ENCODE measurements around the gene MYBPC1. TPM values are rescaled to one million over a fixed set of nuclear protein-coding genes. Genes with fewer than 3 reads are reported as not detected.
"Not testable (repeated sequence)": the region's sequence is repeated elsewhere in the genome, so short reads cannot be mapped to it uniquely, and the experiment has no call there.

MYBPC1 gene
- total RNA-seq, 1 donor from 2014 or later, result not detected

GRCh38 chr12:101729842-101730241 is 135.1 kb downstream of the MYBPC1 start:
- DNase-seq (ENCODE audit: extremely low read depth, low read depth, low spot score), result no peak

- no peak for DNase-seq (ENCODE audit: extremely low read depth, low read depth, low spot score)
Observed at GRCh38 chr12:101732318-101732717, 137.5 kb downstream of the MYBPC1 start.

- DNase-seq (ENCODE audit: extremely low read depth, low read depth, low spot score), result no peak
Observed at GRCh38 chr12:101733166-101733565, 138.4 kb downstream of the MYBPC1 start.

DNA sequence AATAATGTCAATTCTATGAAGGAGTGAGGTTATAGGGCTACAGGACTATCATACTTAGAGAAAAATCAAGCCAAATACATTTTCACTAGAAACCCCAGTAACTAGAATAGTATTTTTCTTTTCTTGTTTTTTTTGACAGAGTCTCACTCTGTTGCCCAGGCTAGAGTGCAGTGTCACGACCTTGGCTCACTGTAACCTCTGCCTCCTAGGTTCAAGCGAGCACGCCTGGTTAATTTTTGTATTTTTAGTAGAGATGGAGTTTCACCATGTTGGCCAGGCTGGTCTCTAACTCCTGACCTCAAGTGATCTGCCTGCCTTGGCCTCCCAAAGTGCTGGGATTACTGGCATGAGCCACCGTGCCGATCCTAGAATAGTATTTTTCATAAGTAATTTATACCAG is 139.7 kb downstream of the MYBPC1 start:
- not testable (repeated sequence) for DNase-seq (ENCODE audit: extremely low read depth, low read depth, low spot score)

Other genes with a start within 250 kb of the MYBPC1 start
- 58.0 and 74.0 TPM in 2 replicates for gene ARL1, start 187.2 kb upstream of the MYBPC1 start, total RNA-seq
- gene SPIC, start 119.6 kb upstream of the MYBPC1 start, total RNA-seq, result not detected in 2 replicates
- gene CHPT1, start 102.7 kb downstream of the MYBPC1 start, total RNA-seq, result 23.9 and 28.1 TPM in 2 replicates
- 2.0 TPM in 1 of 2 replicates, not detected in the other for gene SYCP3, start 144.5 kb downstream of the MYBPC1 start, total RNA-seq
- 38.3 and 44.7 TPM in 2 replicates for gene GNPTAB, start 236.0 kb downstream of the MYBPC1 start, total RNA-seq